Mucosa of stomach (tissue), 1 donor: ENCODE results near the gene FAM53B.

Experiments
- H3K27me3 ChIP-seq: one replicate; pipeline ENCODE4 v1.7.0; 2013; ENCODE audit warnings: mild to moderate bottlenecking, low read length; ENCODE audit not compliant: control insufficient read depth, insufficient read depth
- H3K36me3 ChIP-seq: one replicate; pipeline ENCODE4 v1.7.0; 2013; ENCODE audit warnings: low read length; ENCODE audit not compliant: control insufficient read depth, insufficient read depth
- H3K4me1 ChIP-seq: one replicate; pipeline ENCODE4 v1.7.0; 2013; ENCODE audit warnings: mild to moderate bottlenecking, low read length; ENCODE audit not compliant: control insufficient read depth, insufficient read depth
- H3K4me3 ChIP-seq: one replicate; pipeline ENCODE4 v1.7.0; 2013; ENCODE audit warnings: low read length
- H3K9ac ChIP-seq: one replicate; pipeline ENCODE4 v1.7.0; 2013; ENCODE audit warnings: mild to moderate bottlenecking, low read length, moderate library complexity
- H3K9me3 ChIP-seq: one replicate; pipeline ENCODE4 v1.7.0; 2013; ENCODE audit warnings: mild to moderate bottlenecking, low read length, moderate library complexity; ENCODE audit not compliant: control insufficient read depth
- donor health status: Pancreatic carcinoma.

Gene FAM53B

DNA sequence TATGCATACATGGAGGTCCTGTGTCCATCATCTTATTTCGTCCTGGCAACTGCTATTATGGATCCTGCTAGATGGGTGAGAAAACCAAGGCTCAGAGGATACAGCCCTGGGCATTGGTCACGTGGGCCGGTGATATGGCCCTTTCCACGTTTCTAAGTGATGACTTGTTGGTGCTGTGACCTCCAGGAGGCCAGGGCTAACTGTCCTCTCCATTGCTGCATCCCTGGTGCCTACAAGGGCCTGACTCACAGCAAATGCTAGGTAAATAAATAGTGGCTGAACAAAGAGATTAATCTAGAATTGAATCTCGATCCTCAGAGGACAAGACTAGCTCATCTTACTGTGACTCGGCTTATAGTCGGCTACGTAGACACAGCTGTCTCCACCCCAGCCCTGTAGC lies 78.6 kb downstream of the FAM53B start:
- Histone ChIP-seq H3K9ac (no peak overlapping the region), H3K36me3 (peaks cover 10% of the 10 kb centered on the region), H3K4me1 (peaks cover 42% of the 10 kb centered on the region), H3K9me3 (no peaks in the 10 kb centered on the region), H3K27me3 (no peaks in the 10 kb centered on the region), H3K4me3 (no peak overlapping the region)

DNA sequence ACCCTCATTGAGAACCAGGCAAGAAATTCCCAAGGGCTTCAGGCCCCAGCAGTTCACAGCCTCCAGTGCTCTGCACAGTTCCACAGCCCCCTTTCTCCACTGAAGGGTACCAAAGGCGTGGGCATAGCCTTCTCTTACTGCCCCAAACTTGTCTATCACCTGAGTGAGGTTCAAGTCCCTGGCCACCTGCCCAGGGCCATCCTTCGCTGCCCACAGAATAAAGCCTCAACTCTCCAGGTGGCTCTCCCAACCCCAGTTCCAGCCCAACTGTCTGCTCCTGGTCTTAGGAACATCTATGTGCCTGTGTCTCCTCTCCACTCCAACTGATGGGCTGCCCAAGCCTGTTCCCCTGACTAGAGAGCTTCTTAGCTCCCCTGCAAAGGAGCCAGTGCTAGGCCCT lies 79.1 kb downstream of the FAM53B start:
- Histone ChIP-seq H3K27me3 (no peaks in the 10 kb centered on the region), H3K4me1 (peaks cover 45% of the 10 kb centered on the region), H3K9me3 (no peaks in the 10 kb centered on the region), H3K4me3 (no peak overlapping the region), H3K9ac (no peak overlapping the region), H3K36me3 (peaks cover 6% of the 10 kb centered on the region)

DNA sequence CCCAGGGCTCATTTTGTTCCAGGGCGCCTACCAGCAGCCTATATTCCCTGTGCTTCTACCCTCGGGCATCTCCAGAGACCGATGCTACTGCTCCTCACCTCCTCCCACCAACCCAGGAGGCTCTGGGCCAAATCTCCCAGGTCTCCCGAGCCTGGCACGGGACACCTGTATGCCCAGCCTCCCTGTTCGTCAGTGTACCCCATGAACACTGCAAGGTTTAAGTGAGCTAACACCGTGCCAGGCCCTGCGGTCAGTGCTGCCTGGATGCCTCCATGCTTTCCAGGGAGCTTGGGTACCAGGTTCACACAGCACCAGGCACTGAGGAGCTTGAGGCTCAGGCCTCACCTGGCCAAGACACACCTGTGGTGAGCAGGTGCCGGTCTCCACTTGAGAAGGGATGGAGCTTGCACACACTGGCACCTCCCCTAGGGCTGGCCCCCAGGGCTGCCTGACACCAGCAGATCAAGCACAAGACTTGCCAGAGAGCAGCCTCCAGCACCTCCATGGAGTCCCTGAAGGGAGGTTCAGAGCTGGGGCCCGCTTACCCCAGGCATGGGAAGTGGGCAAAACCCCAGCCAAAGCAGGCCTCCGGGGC lies 80.3 kb downstream of the FAM53B start:
- Histone ChIP-seq H3K9ac (no peak overlapping the region), H3K9me3 (no peaks in the 10 kb centered on the region), H3K27me3 (no peaks in the 10 kb centered on the region), H3K36me3 (peaks cover 5% of the 10 kb centered on the region), H3K4me3 (no peak overlapping the region), H3K4me1 (peaks cover 50% of the 10 kb centered on the region)

DNA sequence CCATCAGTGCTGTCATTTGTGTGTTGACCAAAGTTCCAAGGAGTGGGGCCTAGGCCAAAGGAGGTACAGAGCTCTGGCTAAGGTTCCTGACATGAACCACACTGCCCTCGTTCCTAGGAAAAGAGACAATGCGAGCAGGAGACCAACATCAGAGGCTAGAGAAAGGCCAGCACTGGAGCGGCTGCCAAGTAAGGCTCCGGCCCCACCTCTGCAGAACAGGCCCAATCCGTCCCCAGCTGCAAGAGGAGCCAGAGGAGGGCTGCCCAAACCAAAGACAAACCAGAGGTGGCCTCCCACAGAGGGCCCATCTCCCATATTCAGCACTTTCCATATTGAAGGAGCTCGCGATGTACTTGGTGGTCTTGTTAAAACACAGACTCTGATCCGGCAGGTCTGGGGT lies 81.0 kb downstream of the FAM53B start:
- H3K36me3 ChIP-seq, result peaks cover 5% of the 10 kb centered on the region
- H3K4me3 ChIP-seq, result no peak overlapping the region
- H3K9me3 ChIP-seq, result no peaks in the 10 kb centered on the region
- no peak overlapping the region for H3K9ac ChIP-seq
- peaks cover 44% of the 10 kb centered on the region for H3K4me1 ChIP-seq
- H3K27me3 ChIP-seq, result no peaks in the 10 kb centered on the region

DNA sequence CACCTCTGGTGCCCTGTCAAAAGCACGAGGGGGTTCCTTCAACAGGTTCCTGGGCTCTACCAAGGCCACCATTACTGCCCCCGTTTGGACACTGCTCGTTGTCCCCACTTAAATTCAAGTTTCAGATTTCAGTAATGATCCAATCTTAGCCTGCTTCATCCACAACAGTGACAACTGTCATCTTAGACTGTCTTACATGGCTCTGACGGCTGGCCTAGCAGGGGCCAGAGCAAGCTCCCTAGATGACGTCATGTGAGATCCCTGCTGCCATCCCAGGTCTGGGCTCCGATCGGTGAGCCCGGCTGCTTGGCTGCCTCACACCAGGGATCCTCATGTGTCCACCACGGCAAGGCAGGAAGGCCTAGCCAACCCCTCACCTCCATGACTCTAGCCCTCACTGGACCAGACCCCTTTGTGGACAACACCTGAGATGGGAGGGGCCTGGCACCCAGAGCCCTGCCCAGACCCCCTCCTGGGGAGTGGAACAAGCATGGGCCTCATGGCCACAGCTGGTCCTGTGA lies 82.5 kb downstream of the FAM53B start:
- no peak overlapping the region for H3K4me3 ChIP-seq
- no peak overlapping the region for H3K9ac ChIP-seq
- H3K36me3 ChIP-seq, result peaks cover 5% of the 10 kb centered on the region
- no peaks in the 10 kb centered on the region for H3K9me3 ChIP-seq
- H3K4me1 ChIP-seq, result peaks cover 29% of the 10 kb centered on the region
- no peaks in the 10 kb centered on the region for H3K27me3 ChIP-seq

DNA sequence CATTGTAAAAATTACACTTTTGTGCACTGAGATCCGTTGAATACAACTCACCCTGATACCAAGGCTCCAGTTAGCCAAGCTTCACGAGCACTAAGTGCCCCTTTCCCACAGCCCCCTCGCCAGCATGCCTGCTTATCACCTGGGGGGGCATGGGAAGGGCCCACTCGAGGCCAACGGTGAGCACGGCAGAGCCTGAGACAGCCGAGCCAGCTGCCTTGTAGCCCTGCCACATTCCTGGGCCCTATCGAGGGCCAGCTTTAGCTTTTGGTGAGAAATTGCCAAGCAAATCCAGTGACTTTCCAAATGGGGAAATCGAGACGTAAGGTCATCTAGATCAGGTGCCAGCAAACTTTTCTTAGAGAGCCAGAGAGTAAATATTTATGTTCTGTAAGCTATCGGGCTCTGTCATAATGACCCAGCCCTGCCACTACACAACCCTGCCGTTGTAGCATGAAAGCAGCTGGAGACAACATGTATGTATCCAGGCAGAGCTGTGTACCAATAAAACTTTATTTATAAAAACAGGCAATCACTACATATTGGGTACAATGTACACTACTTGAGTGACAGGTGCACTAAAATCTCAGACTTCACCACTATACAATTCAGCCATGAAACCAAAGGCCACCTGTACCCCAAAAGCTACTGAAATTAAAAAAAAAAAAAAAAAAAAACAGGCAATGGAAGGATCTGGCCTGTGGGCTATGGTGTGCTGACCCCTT lies 83.6 kb downstream of the FAM53B start:
- H3K4me1 ChIP-seq, result peaks cover 19% of the 10 kb centered on the region

DNA sequence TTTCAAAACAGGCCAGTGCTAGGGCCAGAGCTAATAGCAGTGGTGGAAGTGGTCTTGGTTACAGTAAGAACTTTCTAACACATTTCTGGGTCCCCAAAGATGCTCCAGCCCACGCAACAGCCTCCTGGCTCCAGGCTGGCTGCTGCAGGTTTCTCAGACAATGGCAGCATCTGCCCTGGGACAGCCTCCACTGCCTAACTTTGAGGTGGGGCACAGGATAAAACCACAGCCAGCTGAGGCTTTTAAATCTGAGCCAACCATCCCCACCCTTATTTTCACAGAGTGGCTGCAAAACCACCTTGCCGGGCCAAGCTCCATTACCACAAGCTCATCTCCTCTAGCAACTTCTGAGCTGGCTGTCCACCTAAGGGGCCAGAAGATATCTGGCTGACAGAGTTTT lies 84.8 kb downstream of the FAM53B start:
- H3K4me3 ChIP-seq, result no peak overlapping the region
- peaks cover 19% of the 10 kb centered on the region for H3K4me1 ChIP-seq
- no peak overlapping the region for H3K9ac ChIP-seq
- no peaks in the 10 kb centered on the region for H3K27me3 ChIP-seq
- H3K9me3 ChIP-seq, result no peaks in the 10 kb centered on the region
- H3K36me3 ChIP-seq, result peaks cover 12% of the 10 kb centered on the region

More for the DNA sequence above, 83.6 kb downstream of the FAM53B start:
- Histone ChIP-seq H3K9ac (no peak overlapping the region), H3K4me3 (no peak overlapping the region), H3K36me3 (peaks cover 12% of the 10 kb centered on the region), H3K9me3 (no peaks in the 10 kb centered on the region), H3K27me3 (no peaks in the 10 kb centered on the region)

DNA sequence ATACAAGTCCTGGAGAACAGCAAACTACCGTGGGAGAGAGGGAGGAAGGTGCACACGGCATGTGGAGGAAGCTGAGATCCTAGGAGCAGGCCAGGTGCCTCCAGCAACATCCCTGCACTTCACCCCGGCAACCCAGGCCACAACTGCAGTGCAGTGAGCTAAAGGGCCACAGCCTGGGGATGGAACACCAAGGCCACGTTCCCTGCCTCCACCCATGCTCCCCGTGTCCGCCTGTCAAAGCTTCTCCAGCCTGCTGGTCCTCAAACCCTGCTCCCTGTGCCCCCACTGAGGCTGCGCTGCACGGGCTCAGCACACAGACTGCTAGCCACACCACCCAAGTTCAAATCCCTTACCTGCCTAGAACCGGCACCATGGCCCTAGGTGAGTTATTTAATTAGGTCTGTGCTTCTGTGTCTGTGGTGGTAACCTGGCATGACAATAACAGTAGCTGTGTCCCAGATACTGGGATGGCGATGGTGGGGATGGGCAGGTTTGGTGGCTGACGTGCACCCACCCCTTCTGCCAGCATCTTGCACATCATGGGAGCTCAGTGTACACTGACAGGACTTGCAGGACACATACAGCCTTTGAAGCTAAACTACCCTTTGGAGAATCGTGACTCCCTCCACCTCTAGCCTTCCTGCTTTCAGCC lies 85.5 kb downstream of the FAM53B start:
- Histone ChIP-seq H3K36me3 (peaks cover 12% of the 10 kb centered on the region), H3K27me3 (no peaks in the 10 kb centered on the region), H3K9me3 (no peaks in the 10 kb centered on the region), H3K4me1 (peaks cover 20% of the 10 kb centered on the region), H3K9ac (no peak overlapping the region), H3K4me3 (no peak overlapping the region)

DNA sequence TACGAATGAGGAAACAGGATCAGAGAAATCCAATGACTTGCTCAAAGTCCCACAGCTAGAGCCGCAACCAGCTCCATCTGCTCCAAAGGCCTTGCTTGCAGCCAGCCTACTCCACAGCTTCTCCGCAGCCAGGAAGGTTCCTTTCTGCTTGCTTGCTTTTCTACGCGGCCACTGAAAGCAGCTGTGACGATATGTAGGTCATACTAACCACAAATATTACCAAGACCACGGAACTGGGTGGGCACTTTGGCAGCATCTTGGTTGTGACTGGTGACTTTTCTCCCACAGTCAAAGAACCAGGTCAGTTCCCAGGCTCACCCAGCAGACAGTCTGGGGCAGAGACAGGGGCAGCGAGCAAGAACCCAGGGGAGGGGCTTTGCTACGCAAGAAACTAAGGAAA lies 86.4 kb downstream of the FAM53B start:
- Histone ChIP-seq H3K36me3 (peaks cover 8% of the 10 kb centered on the region), H3K4me1 (peaks cover 27% of the 10 kb centered on the region), H3K9ac (no peak overlapping the region), H3K4me3 (no peak overlapping the region), H3K27me3 (no peaks in the 10 kb centered on the region), H3K9me3 (no peaks in the 10 kb centered on the region)

DNA sequence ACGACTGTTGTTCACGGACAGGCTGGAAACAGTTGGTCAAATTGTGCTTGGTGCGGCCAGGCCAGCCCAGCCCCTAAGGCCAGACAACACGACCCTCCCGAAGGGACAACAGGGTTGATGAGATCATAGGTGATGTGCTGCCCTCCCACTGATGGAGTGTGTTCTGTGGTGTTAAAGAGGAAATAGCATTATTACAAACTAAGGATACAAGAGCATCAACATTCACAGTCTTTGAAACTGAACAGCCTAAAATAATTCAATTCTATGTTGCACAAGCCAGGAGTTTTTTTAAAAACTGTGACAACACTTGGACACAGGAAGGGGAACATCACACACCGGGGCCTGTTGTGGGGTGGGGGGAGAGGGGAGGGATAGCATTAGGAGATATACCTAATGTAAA lies 87.6 kb downstream of the FAM53B start:
- H3K4me3 ChIP-seq, result no peak overlapping the region
- no peaks in the 10 kb centered on the region for H3K27me3 ChIP-seq
- H3K9ac ChIP-seq, result no peak overlapping the region
- peaks cover 28% of the 10 kb centered on the region for H3K4me1 ChIP-seq
- H3K36me3 ChIP-seq, result peaks cover 11% of the 10 kb centered on the region
- H3K9me3 ChIP-seq, result no peaks in the 10 kb centered on the region

DNA sequence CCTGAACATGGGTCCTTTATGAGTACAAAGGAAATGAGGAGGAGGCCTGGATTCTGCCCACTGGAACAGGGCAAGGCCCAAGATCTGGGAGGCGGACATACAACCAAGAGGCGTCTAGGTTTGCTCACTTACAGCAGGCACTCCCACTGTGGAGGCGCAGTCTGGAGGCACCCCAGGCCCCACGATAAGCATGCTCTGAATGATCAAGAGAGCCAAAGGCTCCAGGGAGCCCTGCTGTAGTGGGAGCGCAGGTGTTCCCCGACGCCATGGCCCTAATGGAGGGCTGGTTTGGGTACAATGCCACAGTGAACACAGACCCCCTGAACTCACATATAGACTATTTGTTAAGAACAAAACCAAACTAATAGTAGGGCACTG lies 88.1 kb downstream of the FAM53B start:
- peaks cover 11% of the 10 kb centered on the region for H3K36me3 ChIP-seq
- H3K27me3 ChIP-seq, result no peaks in the 10 kb centered on the region
- no peak overlapping the region for H3K9ac ChIP-seq
- H3K9me3 ChIP-seq, result no peaks in the 10 kb centered on the region
- peaks cover 24% of the 10 kb centered on the region for H3K4me1 ChIP-seq
- H3K4me3 ChIP-seq, result no peak overlapping the region
